ENCODE measurements around the gene ANO9.

DNA sequence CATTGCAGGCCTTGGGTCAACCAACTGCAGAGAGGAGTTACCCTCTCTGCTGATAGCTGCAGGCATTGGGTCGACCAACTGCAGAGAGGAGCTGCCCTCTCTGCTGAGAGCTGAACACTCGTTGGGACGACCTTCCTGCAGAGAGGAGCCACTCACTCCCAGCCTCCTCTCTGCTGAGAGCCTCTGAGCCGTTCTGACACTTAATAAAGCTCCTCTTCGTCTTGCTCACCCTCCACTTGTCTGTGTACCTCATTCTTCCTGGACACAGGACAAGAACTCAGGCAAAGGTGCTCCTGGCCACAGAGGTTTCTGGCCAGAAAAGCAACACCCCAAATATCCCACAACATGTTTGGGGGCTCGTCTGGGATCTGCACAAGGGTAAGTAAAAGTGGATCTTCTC, 55.3 kb downstream of the ANO9 start:
- TF ChIP-seq POLR2A (IDR thresholded peaks at IDR 0.05), result no peak
- TF ChIP-seq, protein P1, sequence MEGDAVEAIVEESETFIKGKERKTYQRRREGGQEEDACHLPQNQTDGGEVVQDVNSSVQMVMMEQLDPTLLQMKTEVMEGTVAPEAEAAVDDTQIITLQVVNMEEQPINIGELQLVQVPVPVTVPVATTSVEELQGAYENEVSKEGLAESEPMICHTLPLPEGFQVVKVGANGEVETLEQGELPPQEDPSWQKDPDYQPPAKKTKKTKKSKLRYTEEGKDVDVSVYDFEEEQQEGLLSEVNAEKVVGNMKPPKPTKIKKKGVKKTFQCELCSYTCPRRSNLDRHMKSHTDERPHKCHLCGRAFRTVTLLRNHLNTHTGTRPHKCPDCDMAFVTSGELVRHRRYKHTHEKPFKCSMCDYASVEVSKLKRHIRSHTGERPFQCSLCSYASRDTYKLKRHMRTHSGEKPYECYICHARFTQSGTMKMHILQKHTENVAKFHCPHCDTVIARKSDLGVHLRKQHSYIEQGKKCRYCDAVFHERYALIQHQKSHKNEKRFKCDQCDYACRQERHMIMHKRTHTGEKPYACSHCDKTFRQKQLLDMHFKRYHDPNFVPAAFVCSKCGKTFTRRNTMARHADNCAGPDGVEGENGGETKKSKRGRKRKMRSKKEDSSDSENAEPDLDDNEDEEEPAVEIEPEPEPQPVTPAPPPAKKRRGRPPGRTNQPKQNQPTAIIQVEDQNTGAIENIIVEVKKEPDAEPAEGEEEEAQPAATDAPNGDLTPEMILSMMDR (IDR thresholded peaks at IDR 0.05), result no peak
